A549 treated with ZK216348 at 1 μM for 4 hours (cell line): ENCODE data around the gene SPEG. TPM values are rescaled to one million over a fixed set of nuclear protein-coding genes. Genes with fewer than 3 reads are reported as not detected.

Experiments
- total RNA-seq: library from RNA; stranded (reverse); fragments of 200-300 nt; extraction: Qiagen RNA extraction; gene quantifications from 5 replicates; pipeline ENCODE4 v1.2.3, GENCODE V29; 2022; ENCODE audit warnings: low read depth

SPEG gene
- total RNA-seq = 5.1 to 10.4 TPM (median 6.9 TPM) in 5 replicates

DNA sequence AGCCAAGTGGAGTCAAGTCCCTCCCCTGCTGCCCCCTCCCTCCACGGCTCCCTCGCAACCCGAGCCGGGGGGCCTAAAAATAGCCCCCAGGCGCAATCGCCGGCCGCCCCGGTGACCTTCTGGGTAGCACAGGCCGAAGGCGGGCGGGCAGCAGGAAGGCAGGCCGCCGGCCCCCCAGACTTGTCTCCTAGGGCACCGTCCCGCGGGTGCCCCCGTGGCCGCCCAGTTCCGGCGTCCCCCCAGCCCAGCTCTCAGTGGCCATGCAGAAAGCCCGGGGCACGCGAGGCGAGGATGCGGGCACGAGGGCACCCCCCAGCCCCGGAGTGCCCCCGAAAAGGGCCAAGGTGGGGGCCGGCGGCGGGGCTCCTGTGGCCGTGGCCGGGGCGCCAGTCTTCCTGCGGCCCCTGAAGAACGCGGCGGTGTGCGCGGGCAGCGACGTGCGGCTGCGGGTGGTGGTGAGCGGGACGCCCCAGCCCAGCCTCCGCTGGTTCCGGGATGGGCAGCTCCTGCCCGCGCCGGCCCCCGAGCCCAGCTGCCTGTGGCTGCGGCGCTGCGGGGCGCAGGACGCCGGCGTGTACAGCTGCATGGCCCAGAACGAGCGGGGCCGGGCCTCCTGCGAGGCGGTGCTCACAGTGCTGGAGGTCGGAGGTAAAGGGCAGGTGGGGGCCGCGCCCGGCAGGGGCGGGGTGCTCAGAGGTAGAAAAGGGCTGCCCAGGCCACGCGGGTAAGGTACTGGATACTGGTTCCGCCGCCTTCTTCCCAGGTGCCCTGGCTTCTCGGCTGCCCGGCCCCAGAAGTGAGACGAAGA lies at the start of gene SPEG:
Gene SPEG (plus strand): TSS at position 126 of the 808 bp plus-strand sequence. CDS start 135 bp downstream, at position 261.

DNA sequence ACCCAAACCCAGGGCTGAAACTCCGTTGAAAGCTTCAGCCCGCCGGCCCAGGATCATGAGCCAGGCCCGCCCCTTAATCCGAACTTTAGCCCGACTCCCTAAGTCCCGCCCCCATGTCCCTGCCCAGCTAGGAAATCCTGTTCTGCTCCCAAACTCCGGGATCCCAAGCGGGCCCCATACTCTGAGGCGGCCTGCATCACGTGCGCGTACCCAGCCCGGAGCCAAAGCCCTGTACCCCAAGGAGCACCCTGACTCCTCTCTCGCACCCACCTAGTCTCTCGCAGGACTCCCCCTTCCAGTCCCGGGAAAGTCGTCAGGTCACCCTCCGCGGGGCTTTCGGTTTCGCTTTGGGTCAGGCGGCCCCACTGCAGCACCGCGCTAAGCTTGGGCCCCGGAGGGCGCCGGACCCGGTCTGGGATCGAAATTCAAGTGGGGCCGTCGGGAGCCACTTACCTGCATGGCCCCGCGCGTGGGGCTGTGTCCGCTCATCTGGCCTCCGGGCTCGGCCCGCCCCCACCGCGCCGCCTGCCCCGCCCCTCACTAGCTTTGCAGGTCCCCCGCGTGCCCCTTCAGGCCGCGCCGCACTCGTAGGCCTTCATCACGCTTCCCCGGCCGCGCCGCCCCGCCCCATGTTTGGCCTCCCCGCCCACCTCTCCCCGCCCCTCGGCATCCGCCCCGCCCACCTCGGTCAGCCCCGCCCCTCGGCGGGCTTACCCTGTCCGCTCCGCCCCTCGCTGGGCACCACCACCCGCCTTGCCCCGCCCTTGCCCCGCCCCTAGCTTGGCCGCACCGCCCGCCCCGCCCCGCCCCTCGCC lies 47.1 kb upstream of the SPEG start, which contains the start of gene DNPEP:
Gene DNPEP (minus strand): TSS at position 607 of the 815 bp plus-strand sequence. CDS start 118 bp downstream, at position 489.

DNA sequence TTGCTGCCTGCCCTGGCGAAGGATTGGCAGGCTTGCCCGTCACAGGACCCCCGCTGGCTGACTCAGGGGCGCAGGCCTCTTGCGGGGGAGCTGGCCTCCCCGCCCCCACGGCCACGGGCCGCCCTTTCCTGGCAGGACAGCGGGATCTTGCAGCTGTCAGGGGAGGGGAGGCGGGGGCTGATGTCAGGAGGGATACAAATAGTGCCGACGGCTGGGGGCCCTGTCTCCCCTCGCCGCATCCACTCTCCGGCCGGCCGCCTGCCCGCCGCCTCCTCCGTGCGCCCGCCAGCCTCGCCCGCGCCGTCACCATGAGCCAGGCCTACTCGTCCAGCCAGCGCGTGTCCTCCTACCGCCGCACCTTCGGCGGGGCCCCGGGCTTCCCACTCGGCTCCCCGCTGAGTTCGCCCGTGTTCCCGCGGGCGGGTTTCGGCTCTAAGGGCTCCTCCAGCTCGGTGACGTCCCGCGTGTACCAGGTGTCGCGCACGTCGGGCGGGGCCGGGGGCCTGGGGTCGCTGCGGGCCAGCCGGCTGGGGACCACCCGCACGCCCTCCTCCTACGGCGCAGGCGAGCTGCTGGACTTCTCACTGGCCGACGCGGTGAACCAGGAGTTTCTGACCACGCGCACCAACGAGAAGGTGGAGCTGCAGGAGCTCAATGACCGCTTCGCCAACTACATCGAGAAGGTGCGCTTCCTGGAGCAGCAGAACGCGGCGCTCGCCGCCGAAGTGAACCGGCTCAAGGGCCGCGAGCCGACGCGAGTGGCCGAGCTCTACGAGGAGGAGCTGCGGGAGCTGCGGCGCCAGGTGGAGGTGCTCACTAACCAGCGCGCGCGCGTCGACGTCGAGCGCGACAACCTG lies 16.3 kb upstream of the SPEG start, which contains the start of gene DES:
Gene DES (plus strand): TSS at position 223 of the 857 bp plus-strand sequence. CDS start 86 bp downstream, at position 309.

DNA sequence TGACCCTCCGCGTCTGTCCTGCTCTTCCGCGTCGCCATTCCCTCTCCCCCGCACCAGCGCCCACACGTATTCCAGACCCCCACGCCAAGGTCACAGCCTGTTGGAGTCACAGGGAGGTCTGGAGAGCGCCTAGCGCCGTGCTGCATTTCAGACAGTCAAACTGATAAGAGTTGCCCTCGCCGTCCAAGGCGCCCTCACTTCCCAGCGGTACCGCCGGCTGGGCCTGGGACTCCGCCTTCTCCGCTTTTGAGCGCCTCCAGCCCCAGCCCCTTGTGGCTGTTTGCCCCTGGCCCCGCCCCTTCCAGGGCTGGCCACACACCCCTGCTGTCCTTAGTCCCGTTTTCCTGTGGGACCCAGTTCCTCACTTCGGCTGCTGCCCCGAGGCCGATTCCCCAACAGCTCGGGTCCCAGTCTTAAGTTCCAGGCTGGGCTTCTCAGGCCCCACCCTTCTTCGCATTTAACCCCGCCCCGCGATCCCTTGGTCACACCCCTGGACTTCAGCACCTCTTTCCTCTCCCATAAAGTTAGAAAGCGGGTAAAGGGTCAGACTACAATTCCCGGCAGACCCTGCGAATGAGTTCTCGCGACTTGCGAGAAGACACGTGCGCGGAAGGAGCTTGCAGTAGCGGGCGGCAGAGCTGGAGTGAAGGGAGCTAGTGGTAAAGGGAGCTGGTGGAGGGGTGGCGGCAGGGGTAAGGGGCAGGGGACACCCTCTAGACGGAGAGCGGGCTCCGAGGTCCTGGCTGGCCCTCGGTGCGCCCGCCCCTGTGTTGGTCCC lies 63.8 kb downstream of the SPEG start, which contains the start of gene GMPPA:
Gene GMPPA (plus strand): TSS at position 612 of the 778 bp plus-strand sequence. CDS start 1,085 bp downstream, outside the sequence.

DNA sequence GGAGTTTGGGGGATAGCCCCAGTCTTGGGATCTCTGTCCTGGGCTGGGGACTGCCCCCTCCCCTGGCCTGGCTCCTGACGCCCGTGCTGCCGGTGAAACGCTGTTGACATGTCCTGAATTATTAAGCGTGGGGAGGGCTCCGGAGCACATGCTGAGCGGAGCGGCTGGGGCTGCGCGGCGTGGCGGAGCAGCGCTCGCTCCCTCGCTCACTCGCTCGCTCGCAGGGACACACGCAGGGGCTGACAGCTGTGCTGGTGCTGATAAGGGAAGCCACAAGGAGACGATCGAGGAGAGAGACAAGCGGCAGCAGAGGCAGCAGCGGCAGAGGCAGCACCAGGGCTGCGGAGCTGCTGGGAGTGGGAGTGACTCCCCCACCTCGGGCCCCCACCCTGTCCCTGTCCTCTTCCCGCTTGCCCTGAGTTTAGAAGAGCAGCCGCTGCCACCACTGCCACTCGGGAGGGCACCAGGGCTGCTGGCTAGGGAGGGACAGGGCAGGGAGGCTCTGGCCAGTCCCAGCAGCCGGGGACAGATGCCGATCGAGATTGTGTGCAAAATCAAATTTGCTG lies 79.6 kb downstream of the SPEG start, which contains the start of gene ASIC4:
Gene ASIC4 (plus strand): TSS at position 287 of the 566 bp plus-strand sequence. CDS start 243 bp downstream, at position 530.

DNA sequence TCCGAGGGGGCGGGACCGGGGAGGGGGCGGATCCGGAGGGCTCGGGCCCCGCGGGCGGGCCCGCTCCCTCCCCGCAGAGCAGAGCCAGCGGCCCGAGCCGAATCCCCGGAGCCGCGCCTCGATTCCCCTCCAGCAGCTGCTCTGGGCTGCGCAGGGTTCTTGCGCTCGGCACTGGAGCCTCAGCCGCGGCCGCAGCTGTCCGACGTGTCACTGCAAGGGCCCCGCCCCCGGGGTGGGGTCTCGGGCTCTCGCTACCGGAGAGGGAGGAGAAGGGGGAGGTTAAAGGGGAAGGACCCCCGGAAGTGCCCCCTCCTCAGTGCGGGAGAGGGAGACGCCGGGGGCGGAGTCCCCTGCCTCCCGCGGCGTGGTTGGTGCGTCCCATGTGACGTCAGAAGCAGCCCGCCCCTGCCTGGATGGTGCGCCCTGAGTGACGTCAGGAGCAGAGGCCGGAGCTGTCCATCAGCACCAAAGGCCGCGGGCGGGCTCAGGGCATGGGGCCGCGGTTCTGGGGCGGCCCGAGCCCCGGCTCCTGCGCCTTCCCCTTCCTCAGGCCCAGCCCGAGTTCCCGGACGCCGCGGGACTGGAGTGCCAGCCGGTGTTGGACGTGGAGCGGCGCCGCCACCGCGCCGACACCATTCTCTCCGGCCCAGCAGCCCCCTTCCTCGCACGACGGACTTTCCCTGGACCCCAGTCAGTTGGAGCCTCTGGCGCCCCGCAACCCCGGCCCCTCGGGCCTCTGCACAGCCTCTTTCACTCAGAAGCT lies 109.1 kb downstream of the SPEG start, which contains the start of the genes CHPF and TMEM198:
Gene CHPF (minus strand): TSS at position 214 of the 763 bp plus-strand sequence. CDS start 271 bp downstream, outside the sequence.
Gene TMEM198 (plus strand): TSS at position 433 of the 763 bp plus-strand sequence. CDS start 700 bp downstream, outside the sequence.

Other genes starting within 250 kb of the SPEG start
- gene ZFAND2B, start 228.1 kb upstream of the SPEG start, total RNA-seq = 12.4 to 25.5 TPM (median 20.6 TPM) in 5 replicates
- gene ABCB6, start 215.9 kb upstream of the SPEG start, total RNA-seq = 23.6 to 35.5 TPM (median 32.1 TPM) in 5 replicates
- gene ATG9A, start 205.2 kb upstream of the SPEG start, total RNA-seq = 30.5 to 48.5 TPM (median 47.1 TPM) in 5 replicates
- gene ANKZF1, start 205.0 kb upstream of the SPEG start, total RNA-seq = 16.7 to 21.8 TPM (median 20.0 TPM) in 5 replicates
- 5.3 to 9.7 TPM (median 6.5 TPM) in 5 replicates for gene GLB1L, start 189.4 kb upstream of the SPEG start, total RNA-seq
- gene STK16, start 189.4 kb upstream of the SPEG start, total RNA-seq = 23.4 to 34.2 TPM (median 27.8 TPM) in 5 replicates
- gene TUBA4B, start 181.6 kb upstream of the SPEG start, total RNA-seq = 0.26 to 0.33 TPM (median 0.27 TPM) in 3 of 5 replicates, not detected in the others
- 299 to 359 TPM (median 345 TPM) in 5 replicates for gene TUBA4A, start 180.9 kb upstream of the SPEG start, total RNA-seq
- gene DNAJB2, start 155.5 kb upstream of the SPEG start, total RNA-seq = 28.6 to 57.4 TPM (median 45.2 TPM) in 5 replicates
- gene PTPRN, start 125.4 kb upstream of the SPEG start, total RNA-seq = 1.1 to 1.8 TPM (median 1.4 TPM) in 5 replicates
- gene RESP18, start 102.1 kb upstream of the SPEG start, total RNA-seq = not detected in 5 replicates
- gene DNPEP, start 46.9 kb upstream of the SPEG start, total RNA-seq = 51.7 to 64.3 TPM (median 58.3 TPM) in 5 replicates
- gene DES, start 16.5 kb upstream of the SPEG start, total RNA-seq = 0.18 to 0.51 TPM (median 0.40 TPM) in 3 of 5 replicates, not detected in the others
- gene GMPPA, start 64.0 kb downstream of the SPEG start, total RNA-seq = 30.0 to 39.8 TPM (median 38.7 TPM) in 5 replicates
- 0.08 to 0.17 TPM (median 0.09 TPM) in 4 of 5 replicates, not detected in the other for gene ASIC4, start 79.6 kb downstream of the SPEG start, total RNA-seq
- 12.5 to 32.0 TPM (median 29.8 TPM) in 5 replicates for gene CHPF, start 109.0 kb downstream of the SPEG start, total RNA-seq
- gene TMEM198, start 109.2 kb downstream of the SPEG start, total RNA-seq = 0.71 to 1.6 TPM (median 1.2 TPM) in 5 replicates
- gene OBSL1, start 136.7 kb downstream of the SPEG start, total RNA-seq = 13.6 to 26.1 TPM (median 21.3 TPM) in 5 replicates
- gene INHA, start 137.5 kb downstream of the SPEG start, total RNA-seq = 0.19 to 0.74 TPM (median 0.49 TPM) in 5 replicates
- 9.4 to 21.0 TPM (median 17.7 TPM) in 5 replicates for gene STK11IP, start 163.0 kb downstream of the SPEG start, total RNA-seq
- 1.9 to 4.4 TPM (median 3.2 TPM) in 5 replicates for gene SLC4A3, start 192.8 kb downstream of the SPEG start, total RNA-seq